SK-N-MC (cell line): Measurements from ENCODE around the gene MAP7D2.

Experiments used
- EZH2 ChIP-seq: fragments of 200-600 bp; sonication (generic); IDR thresholded peaks from one replicate; pipeline ENCODE4 v1.6.1; 2017; ENCODE audit warnings: antibody characterized with exemption
- POLR2AphosphoS5 ChIP-seq: IDR thresholded peaks from 2 replicates; pipeline ENCODE4 v1.6.1; 2012; ENCODE audit warnings: mild to moderate bottlenecking, low read depth, low read length, borderline replicate concordance

DNA sequence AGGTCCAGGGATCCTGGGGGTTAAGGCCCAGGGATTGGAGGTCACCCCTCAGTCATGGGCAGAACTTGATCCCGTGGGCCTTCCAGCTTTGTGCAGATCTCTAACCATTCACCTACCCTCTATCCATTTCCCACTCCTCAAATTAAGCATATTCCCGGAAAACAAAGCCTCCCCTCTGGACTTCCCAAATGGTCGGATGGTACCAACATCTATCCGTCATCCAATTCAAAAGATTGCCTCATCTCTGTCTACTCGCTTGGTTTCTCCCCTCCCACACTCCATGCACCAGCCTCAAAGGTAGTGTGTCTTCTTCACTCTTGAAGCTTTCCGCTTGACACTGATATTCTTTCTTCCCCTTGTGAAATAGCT is 125.4 kb downstream of the MAP7D2 start:
- no peak for TF ChIP-seq POLR2AphosphoS5
- TF ChIP-seq EZH2: no peak
